K562 (cell line): Measurements from ENCODE around the gene LRMDA. TPM values are rescaled to one million over a fixed set of nuclear protein-coding genes. Genes with fewer than 3 reads are reported as not detected.

Experiments
- ATAC-seq: fragments of 200-7000 bp; cut with Tn5 transposase; 3 replicates; pipeline ENCODE4 v1.9.1; 2020; ENCODE audit warnings: moderate library complexity
- BruUV-seq: library from RNA; stranded (reverse); fragments of 400-500 nt; replicated peaks from 2 replicates; lab custom pipeline; 2021; lab: Mats Ljungman, UMichigan
- CTCF ChIA-PET: fragments of 300-600 bp; formaldehyde crosslinking; extraction: SDS; loops from one replicate; lab custom pipeline; 2021; ENCODE audit warnings: low intra/inter-chr PET ratio; lab: Yijun Ruan, JAX
- POLR2A ChIA-PET: fragments of 300-600, 350-650 bp; sonication (Branson Sonifier 250); formaldehyde crosslinking; extraction: SDS; loops from one replicate; lab custom pipeline; 2021; ENCODE audit warnings: antibody characterized with exemption, inconsistent platforms; lab: Yijun Ruan, JAX
- DNase-seq, 4 experiments: peaks; one replicate each; pipeline versions ENCODE4 v3.0.0 to v3.0.0-alpha.2; 2011 to 2018; ENCODE audit warnings: low spot score in 3 of 4, mixed read lengths in 3 of 4; ENCODE audit errors: extremely low read depth in 1 of 4
- FAIRE-seq: peaks from 2 replicates; lab custom pipeline; 2011; peaks lifted over from hg19 to GRCh38; lab: Jason Lieb, UNC
- H2AFZ ChIP-seq: 2 replicates; pipeline ENCODE4 v1.6.0; 2011; ENCODE audit warnings: low read depth, low read length, control low read depth, inconsistent platforms
- H3K27ac ChIP-seq: fragments of 200-600 bp; 3 replicates; pipeline ENCODE4 v1.8.0; 2011; ENCODE audit warnings: low read depth, mild to moderate bottlenecking, control low read depth, inconsistent platforms, low read length, moderate library complexity, mixed read lengths; ENCODE audit errors: extremely low read depth
- H3K27me3 ChIP-seq, 2 experiments: fragments of 300-600 bp in 1 of 2; 2 replicates in 1 of 2; 3 replicates in 1 of 2; pipeline versions ENCODE4 v1.6.0 to v1.8.0; 2011; ENCODE audit warnings: inconsistent platforms in 2 of 2, low read length in 2 of 2, mild to moderate bottlenecking in 1 of 2, mixed read lengths in 1 of 2, moderate library complexity in 1 of 2; ENCODE audit not compliant: control insufficient read depth in 2 of 2, insufficient read depth in 2 of 2
- H3K36me3 ChIP-seq: fragments of 300-600 bp; 3 replicates; pipeline ENCODE4 v1.8.0; 2011; ENCODE audit warnings: mild to moderate bottlenecking, low read length, inconsistent platforms; ENCODE audit not compliant: control insufficient read depth, insufficient read depth
- H3K4me1 ChIP-seq, 2 experiments: fragments of 200-600 bp in 1 of 2; replicated peaks in 1 of 2; 2 replicates in 1 of 2; 3 replicates in 1 of 2; pipeline versions ENCODE4 v1.5.1 to v1.8.0; 2011; ENCODE audit warnings: inconsistent platforms in 2 of 2, low read length in 2 of 2, mild to moderate bottlenecking in 1 of 2, mixed read lengths in 1 of 2, moderate library complexity in 1 of 2; ENCODE audit not compliant: control insufficient read depth in 2 of 2, insufficient read depth in 2 of 2
- H3K4me2 ChIP-seq: 2 replicates; pipeline ENCODE4 v1.6.1; 2011; ENCODE audit warnings: low read length, control low read depth, inconsistent platforms, mixed read lengths; ENCODE audit not compliant: insufficient read depth
- H3K4me3 ChIP-seq: fragments of 200-600 bp; sonication (generic), shearing (Covaris generic); 2 replicates; pipeline ENCODE4 v1.5.1; 2016; ENCODE audit warnings: control low read depth, inconsistent platforms
- H3K79me2 ChIP-seq: fragments of 200-600 bp; 3 replicates; pipeline ENCODE4 v1.8.0; 2011; ENCODE audit warnings: low read length, inconsistent platforms; ENCODE audit not compliant: control insufficient read depth, insufficient read depth
- H3K9ac ChIP-seq, 2 experiments: 2 replicates each; pipeline versions ENCODE4 v1.6.0 to v1.6.1; 2011; ENCODE audit warnings: low read depth in 2 of 2, low read length in 2 of 2, control low read depth in 1 of 2, inconsistent platforms in 1 of 2, mild to moderate bottlenecking in 1 of 2, mixed read lengths in 1 of 2; ENCODE audit not compliant: insufficient read depth in 1 of 2
- H3K9me1 ChIP-seq: one replicate; pipeline ENCODE4 v1.6.0; 2011; ENCODE audit warnings: inconsistent platforms, mild to moderate bottlenecking, low read length, moderate library complexity; ENCODE audit not compliant: control insufficient read depth, insufficient read depth
- H3K9me3 ChIP-seq: replicated peaks from 2 replicates; pipeline ENCODE4 v1.5.1; 2011; ENCODE audit warnings: low read depth, low read length, inconsistent platforms; ENCODE audit not compliant: control insufficient read depth, insufficient read depth
- H4K20me1 ChIP-seq: replicated peaks from 2 replicates; pipeline ENCODE4 v1.6.1; 2011; ENCODE audit warnings: low read length, inconsistent platforms, mixed read lengths; ENCODE audit not compliant: control insufficient read depth, insufficient read depth
- CTCF ChIP-seq, 3 experiments: IDR thresholded peaks in 2 of 3; conservative IDR thresholded peaks in 1 of 3; 2 replicates each; pipeline ENCODE4 v1.5.1; 2011 to 2012; ENCODE audit warnings: low read length in 3 of 3, mild to moderate bottlenecking in 3 of 3, control low read depth in 2 of 3, improper control_type of control experiment in 1 of 3, inconsistent platforms in 1 of 3, low read depth in 1 of 3, mixed read lengths in 1 of 3, moderate library complexity in 1 of 3; ENCODE audit not compliant: insufficient read depth in 2 of 3
- CTCFL ChIP-seq: IDR thresholded peaks from 2 replicates; pipeline ENCODE4 v1.6.1; 2011; ENCODE audit warnings: borderline replicate concordance, low read depth, mild to moderate bottlenecking, moderate library complexity, low read length; ENCODE audit not compliant: insufficient read depth, poor library complexity, severe bottlenecking
- L3MBTL2 ChIP-seq: fragments of 450-650 bp; IDR thresholded peaks from 2 replicates; pipeline ENCODE4 v1.6.1; 2016; ENCODE audit warnings: mild to moderate bottlenecking, moderate library complexity
- NR2F6 ChIP-seq: fragments of 450-650 bp; formaldehyde crosslinking; IDR thresholded peaks from 2 replicates; pipeline ENCODE4 v1.4.0; 2020; ENCODE audit warnings: mild to moderate bottlenecking
- RAD21 ChIP-seq, 2 experiments: fragments of 250-450 bp in 1 of 2; fragments of 450-650 bp in 1 of 2; sonication (Bioruptor Pico) in 1 of 2; formaldehyde crosslinking in 1 of 2; IDR thresholded peaks in 1 of 2; conservative IDR thresholded peaks in 1 of 2; 2 replicates each; pipeline versions ENCODE4 v1.4.0 to v1.8.0; 2020 to 2022; ENCODE audit warnings: mild to moderate bottlenecking in 2 of 2, moderate library complexity in 1 of 2
- RBM14 ChIP-seq: fragments of 200-400 bp; formaldehyde crosslinking; IDR thresholded peaks from 2 replicates; pipeline ENCODE4 v1.6.1; 2018; ENCODE audit warnings: low read depth, mild to moderate bottlenecking, low read length, moderate library complexity, borderline replicate concordance; ENCODE audit not compliant: insufficient read depth
- SMC3 ChIP-seq: conservative IDR thresholded peaks from 2 replicates; pipeline ENCODE4 v1.6.1; 2011; ENCODE audit warnings: low read depth, low read length, improper control_type of control experiment; ENCODE audit not compliant: insufficient read depth
- SPI1 ChIP-seq: IDR thresholded peaks from 2 replicates; pipeline ENCODE4 v1.6.1; 2011; ENCODE audit warnings: low read depth, low read length, control low read depth, borderline replicate concordance
- ZNF584 ChIP-seq: fragments of 200-800 bp; sonication (Bioruptor generic); IDR thresholded peaks from 2 replicates; pipeline ENCODE4 v1.6.1; 2016; ENCODE audit warnings: low read depth, mild to moderate bottlenecking, missing genetic modification characterization, missing compliant biosample characterization
- WGBS: fragments of 100-300 bp; shearing (Covaris generic); methylation state at CpG from one replicate; pipeline ENCODE4 v1.1.6; 2016; ENCODE audit warnings: low coverage, mixed read lengths; ENCODE audit not compliant: insufficient coverage; ENCODE audit errors: missing lambda C conversion rate; 5-methylcytosine and 5-hydroxymethylcytosine counted together
- in situ Hi-C: fragments of 300-500 bp; cut with MboI; formaldehyde crosslinking; loops from 4 replicates; pipeline ENCODE4 v1.15.0; 2018; ENCODE audit warnings: inconsistent platforms, mixed read lengths
- intact Hi-C: fragments of 100-400 bp; cut with micrococcal nuclease; formaldehyde crosslinking; loops from 2 replicates; pipeline ENCODE4 v1.14.2; 2022
- polyA plus RNA-seq, 8 experiments: library from polyadenylated mRNA; depleted of rRNA in 4 of 8; stranded (reverse) in 5 of 8; unstranded in 3 of 8; fragments of >200 nt; fragmentation: Nextera tagmentation in 2 of 8; fragmentation: Illumina TruSeq in 1 of 8; extraction: Ambion mirVana in 2 of 8; extraction: Trizol in 1 of 8; gene quantifications; 2 replicates each; pipeline versions ENCODE4 v1.2.1 to v1.2.3, GENCODE V29; 2011 to 2014; ENCODE audit warnings: inconsistent platforms in 1 of 8, missing spikeins in 1 of 8
- total RNA-seq, 7 experiments: library from RNA; depleted of rRNA in 6 of 7; stranded (reverse); fragments of >200 nt in 6 of 7; fragmentation: Illumina TruSeq in 2 of 7; extraction: Trizol in 2 of 7; gene quantifications; 2 replicates each; pipeline versions ENCODE4 v1.2.1 to v1.2.3, GENCODE V29; 2011 to 2021; ENCODE audit warnings: low replicate concordance in 1 of 7

LRMDA gene
- total and polyA plus RNA-seq, 9 of the 15 experiments (the other 6 are each of a cell fraction or from before 2014, with no cell fraction given): 0.25 TPM; not detected in 8

- TF ChIP-seq NR2F6 (CRISPR knock-in tag) (no peak), ZNF584 (CRISPR knock-in tag) (no peak)
Observed at GRCh38 chr10:75592791-75593643, 161.6 kb downstream of the LRMDA start (continued).

- Histone ChIP-seq H3K4me3 (no peak overlapping the region), H4K20me1 (no peaks in the 10 kb centered on the region), H3K9ac (no peak overlapping the region), H3K36me3 (no peaks in the 10 kb centered on the region), H3K9me3 (no peaks in the 10 kb centered on the region), H3K79me2 (no peaks in the 10 kb centered on the region), H3K4me1 (no peaks in the 10 kb centered on the region), H2AFZ (no peak overlapping the region), H3K27ac (no peak overlapping the region), H3K27me3 (peaks cover 4 to 20% of the 10 kb centered on the region in 2 experiments; a peak in 4 of 5 replicates), H3K4me2 (no peak overlapping the region), H3K9me1 (no peaks in the 10 kb centered on the region)
- peak; percentile 87 for ATAC-seq
- peak in 2 of 4 experiments; percentile 10 to 27 for DNase-seq
- ChIA-PET CTCF (no interaction called here), POLR2A (interaction anchor here (0.5 to 1.4 kb wide), 4 partner anchors 11 to 238 kb away, joined by 3 to 4 read pairs (median 3); no protein-coding TSS in a partner anchor)
- peak; percentile 22; the same call in 1 of the 2 replicates for TF ChIP-seq SMC3
- no peak for TF ChIP-seq RBM14
- TF ChIP-seq CTCF (IDR thresholded peaks at IDR 0.05 in 2 of 3, conservative IDR thresholded peaks at IDR 0.05 in 1 of 3; ENCODE audit: insufficient read depth in 2 of 3, low read depth in 1 of 3, low read length in 3 of 3): peak; percentile 40 to 60 (median 56); a peak in 5 of 6 replicates
- TF ChIP-seq L3MBTL2: no peak
- peak; percentile 67 for TF ChIP-seq CTCFL
- peak in 1 of 2 experiments; percentile 28; a peak in 2 of 4 replicates for TF ChIP-seq RAD21 (CRISPR knock-in tag; conservative IDR thresholded peaks at IDR 0.05 in 1 of 2, IDR thresholded peaks at IDR 0.05 in 1 of 2)
- no peak for TF ChIP-seq SPI1
- no TSS peak for BruUV-seq
- no peak for FAIRE-seq
- WGBS: 1% methylated on average over 14 of the region's 14 CpGs
- intact Hi-C loops: no loop called here
- in situ Hi-C loops: no loop called here
Observed at GRCh38 chr10:75593692-75594556, 162.5 kb downstream of the LRMDA start.
